Erythroblast (primary cell): ENCODE results near the gene CEP85L.

Experiments used
- DNase-seq, 2 experiments: peaks; one replicate each; lab custom pipeline; 2025; lab: John Stamatoyannopoulos, UW
- GATA1 ChIP-seq: IDR thresholded peaks from 2 replicates; pipeline ENCODE4 v1.6.1; 2011; ENCODE audit warnings: low read depth, mild to moderate bottlenecking, control low read depth, low read length, moderate library complexity
- POLR2A ChIP-seq: IDR thresholded peaks from 2 replicates; pipeline ENCODE4 v1.6.1; 2011; ENCODE audit warnings: mild to moderate bottlenecking, low read length

Gene CEP85L

GRCh38 chr6:118621799-118622470 is 29.5 kb downstream of the CEP85L start:
- TF ChIP-seq POLR2A (no peak), GATA1 (no peak)

GRCh38 chr6:118620202-118620601 is 31.2 kb downstream of the CEP85L start:
- TF ChIP-seq GATA1 (no peak), POLR2A (no peak)
- DNase-seq, result no peak

More at GRCh38 chr6:118621799-118622470, 29.5 kb downstream of the CEP85L start:
- DNase-seq, result no peak

- no peak for TF ChIP-seq POLR2A
- no peak for TF ChIP-seq GATA1
- peak; percentile 48 to 67 for DNase-seq
Observed at GRCh38 chr6:118618676-118619377, 32.6 kb downstream of the CEP85L start.

GRCh38 chr6:118617417-118617816 is 34.0 kb downstream of the CEP85L start:
- no peak for DNase-seq
- TF ChIP-seq GATA1 (no peak), POLR2A (no peak)

GRCh38 chr6:118611334-118611733 is 40.1 kb downstream of the CEP85L start:
- TF ChIP-seq POLR2A (no peak), GATA1 (no peak)
- no peak for DNase-seq

GRCh38 chr6:118606858-118607257 is 44.5 kb downstream of the CEP85L start:
- TF ChIP-seq POLR2A (no peak), GATA1 (no peak)
- no peak for DNase-seq

GRCh38 chr6:118606268-118606667 is 45.1 kb downstream of the CEP85L start:
- DNase-seq, result no peak
- TF ChIP-seq POLR2A (no peak), GATA1 (no peak)

GRCh38 chr6:118603372-118603771 is 48.0 kb downstream of the CEP85L start:
- no peak for DNase-seq

GRCh38 chr6:118602300-118602699 is 49.1 kb downstream of the CEP85L start:
- DNase-seq, result no peak
- no peak for TF ChIP-seq POLR2A
- TF ChIP-seq GATA1, result no peak

More at GRCh38 chr6:118603372-118603771, 48.0 kb downstream of the CEP85L start:
- TF ChIP-seq POLR2A (no peak), GATA1 (no peak)

GRCh38 chr6:118598324-118598723 is 53.1 kb downstream of the CEP85L start:
- no peak for DNase-seq
- no peak for TF ChIP-seq GATA1
- no peak for TF ChIP-seq POLR2A

- TF ChIP-seq GATA1 (no peak), POLR2A (no peak)
- DNase-seq, result no peak
Observed at GRCh38 chr6:118597636-118598035, 53.8 kb downstream of the CEP85L start.

- TF ChIP-seq POLR2A (no peak), GATA1 (no peak)
- no peak for DNase-seq
Observed at GRCh38 chr6:118596774-118597320, 54.5 kb downstream of the CEP85L start.

- no peak for TF ChIP-seq POLR2A
- TF ChIP-seq GATA1, result no peak
Observed at GRCh38 chr6:118594877-118595276, 56.5 kb downstream of the CEP85L start.

GRCh38 chr6:118591897-118592296 is 59.5 kb downstream of the CEP85L start:
- no peak for TF ChIP-seq POLR2A
- TF ChIP-seq GATA1, result no peak
- DNase-seq, result no peak

More at GRCh38 chr6:118594877-118595276, 56.5 kb downstream of the CEP85L start:
- no peak for DNase-seq
